Measurements from ENCODE around the gene CLDN7.

The CLDN7 gene

GRCh38 chr17:7292729-7293128 lies 30.5 kb upstream of the CLDN7 start:
- H4K20me1 ChIP-seq (ENCODE audit: insufficient read depth, low read length, poor library complexity, severe bottlenecking): no peaks in the 10 kb centered on the region
- no peak overlapping the region for H2AFZ ChIP-seq (ENCODE audit: low read length)
- TF ChIP-seq EZH2phosphoT487 (IDR thresholded peaks at IDR 0.05; ENCODE audit: borderline replicate concordance) (no peak), CTCF (conservative IDR thresholded peaks at IDR 0.05; ENCODE audit: low read length) (no peak)
- H3F3A ChIP-seq (ENCODE audit: low read depth): no peaks in the 10 kb centered on the region
- H3K9me2 ChIP-seq (replicated peaks; ENCODE audit: low read depth, low read length): no peaks in the 10 kb centered on the region
- H3K79me2 ChIP-seq (ENCODE audit: insufficient read depth, low read length): no peaks in the 10 kb centered on the region
- no peak overlapping the region for H3K9ac ChIP-seq (ENCODE audit: low read depth, low read length, poor library complexity, severe bottlenecking)
- peaks cover 7% of the 10 kb centered on the region for H3K4me1 ChIP-seq (ENCODE audit: insufficient read depth, low read length, poor library complexity, severe bottlenecking)
- H3K4me2 ChIP-seq (ENCODE audit: low read depth, low read length, poor library complexity, severe bottlenecking): no peak overlapping the region
- no peaks in the 10 kb centered on the region for H3K36me3 ChIP-seq (ENCODE audit: insufficient read depth, low read length)
- no peaks in the 10 kb centered on the region for H3K27me3 ChIP-seq (ENCODE audit: insufficient read depth, low read length, poor library complexity, severe bottlenecking)
- no peak overlapping the region for H3K4me3 ChIP-seq (ENCODE audit: low read length, poor library complexity, severe bottlenecking)
- H3K9me3 ChIP-seq (ENCODE audit: insufficient read depth, low read depth, low read length): no peaks in the 10 kb centered on the region

GRCh38 chr17:7292194-7292593 lies 29.9 kb upstream of the CLDN7 start:
- no peaks in the 10 kb centered on the region for H3K9me3 ChIP-seq (ENCODE audit: insufficient read depth, low read depth, low read length)
- H3K36me3 ChIP-seq (ENCODE audit: insufficient read depth, low read length): no peaks in the 10 kb centered on the region
- H2AFZ ChIP-seq (ENCODE audit: low read length): no peak overlapping the region
- H3K9ac ChIP-seq (ENCODE audit: low read depth, low read length, poor library complexity, severe bottlenecking): no peak overlapping the region
- no peaks in the 10 kb centered on the region for H3K79me2 ChIP-seq (ENCODE audit: insufficient read depth, low read length)
- peaks cover 7% of the 10 kb centered on the region for H3K4me1 ChIP-seq (ENCODE audit: insufficient read depth, low read length, poor library complexity, severe bottlenecking)
- no peaks in the 10 kb centered on the region for H4K20me1 ChIP-seq (ENCODE audit: insufficient read depth, low read length, poor library complexity, severe bottlenecking)
- TF ChIP-seq EZH2phosphoT487 (IDR thresholded peaks at IDR 0.05; ENCODE audit: borderline replicate concordance) (no peak), CTCF (conservative IDR thresholded peaks at IDR 0.05; ENCODE audit: low read length) (no peak)
- H3F3A ChIP-seq (ENCODE audit: low read depth): no peaks in the 10 kb centered on the region
- H3K9me2 ChIP-seq (replicated peaks; ENCODE audit: low read depth, low read length): no peaks in the 10 kb centered on the region
- no peak overlapping the region for H3K4me3 ChIP-seq (ENCODE audit: low read length, poor library complexity, severe bottlenecking)
- no peak overlapping the region for H3K4me2 ChIP-seq (ENCODE audit: low read depth, low read length, poor library complexity, severe bottlenecking)
- no peaks in the 10 kb centered on the region for H3K27me3 ChIP-seq (ENCODE audit: insufficient read depth, low read length, poor library complexity, severe bottlenecking)

GRCh38 chr17:7290685-7291084 lies 28.4 kb upstream of the CLDN7 start:
- no peaks in the 10 kb centered on the region for H3K27me3 ChIP-seq (ENCODE audit: insufficient read depth, low read length, poor library complexity, severe bottlenecking)
- H3K4me1 ChIP-seq (ENCODE audit: insufficient read depth, low read length, poor library complexity, severe bottlenecking): no peaks in the 10 kb centered on the region
- H3K4me3 ChIP-seq (ENCODE audit: low read length, poor library complexity, severe bottlenecking): no peak overlapping the region
- H3F3A ChIP-seq (ENCODE audit: low read depth): no peaks in the 10 kb centered on the region
- H4K20me1 ChIP-seq (ENCODE audit: insufficient read depth, low read length, poor library complexity, severe bottlenecking): no peaks in the 10 kb centered on the region
- no peak overlapping the region for H3K4me2 ChIP-seq (ENCODE audit: low read depth, low read length, poor library complexity, severe bottlenecking)
- H3K9ac ChIP-seq (ENCODE audit: low read depth, low read length, poor library complexity, severe bottlenecking): no peak overlapping the region
- TF ChIP-seq EZH2phosphoT487 (IDR thresholded peaks at IDR 0.05; ENCODE audit: borderline replicate concordance): no peak
- TF ChIP-seq CTCF (conservative IDR thresholded peaks at IDR 0.05; ENCODE audit: low read length): no peak
- no peaks in the 10 kb centered on the region for H3K9me3 ChIP-seq (ENCODE audit: insufficient read depth, low read depth, low read length)
- no peak overlapping the region for H2AFZ ChIP-seq (ENCODE audit: low read length)
- H3K79me2 ChIP-seq (ENCODE audit: insufficient read depth, low read length): no peaks in the 10 kb centered on the region
- H3K9me2 ChIP-seq (replicated peaks; ENCODE audit: low read depth, low read length): no peaks in the 10 kb centered on the region
- no peaks in the 10 kb centered on the region for H3K36me3 ChIP-seq (ENCODE audit: insufficient read depth, low read length)
